Spinal cord (tissue), 10 donors: ENCODE data around the gene HTD2. TPM values are rescaled to one million over a fixed set of nuclear protein-coding genes. Genes with fewer than 3 reads are reported as not detected.

ENCODE experiments used
- DNase-seq, 6 donors: peaks; one replicate each; pipeline versions ENCODE4 v3.0.0 to v3.0.0-alpha.2; 2013 to 2015; ENCODE audit warnings: low spot score in 6 of 6, low read depth in 4 of 6
- H3K27ac ChIP-seq: one replicate; pipeline ENCODE4 v1.5.1; 2013; ENCODE audit warnings: low read depth, low read length, control low read depth
- H3K27me3 ChIP-seq: one replicate; pipeline ENCODE4 v1.6.1; 2013; ENCODE audit warnings: low read length; ENCODE audit not compliant: control insufficient read depth, insufficient read depth
- H3K36me3 ChIP-seq: one replicate; pipeline ENCODE4 v1.6.1; 2013; ENCODE audit warnings: low read length; ENCODE audit not compliant: control insufficient read depth, insufficient read depth
- H3K4me1 ChIP-seq: one replicate; pipeline ENCODE4 v1.6.1; 2013; ENCODE audit warnings: low read length; ENCODE audit not compliant: control insufficient read depth, insufficient read depth
- H3K4me3 ChIP-seq: one replicate; pipeline ENCODE4 v1.5.1; 2013; ENCODE audit warnings: low read depth, low read length, control low read depth
- H3K9me3 ChIP-seq: one replicate; pipeline ENCODE4 v1.6.1; 2013; ENCODE audit warnings: low read length; ENCODE audit not compliant: control insufficient read depth, insufficient read depth
- WGBS: methylation state at CpG from one replicate; pipeline ENCODE4 v1.1.5; 2013; ENCODE audit warnings: missing lambda C conversion rate; ENCODE audit not compliant: insufficient coverage; 5-methylcytosine and 5-hydroxymethylcytosine counted together
- polyA plus RNA-seq, 2 donors: library from polyadenylated mRNA; unstranded; fragments of 120-200 nt; gene quantifications; one replicate each; pipeline ENCODE4 v1.2.1, GENCODE V29; 2013; ENCODE audit not compliant: insufficient read length in 2 of 2
- total RNA-seq, 2 donors: library from RNA; depleted of rRNA in 1 of 2; stranded (reverse); fragments of 120-200 nt in 1 of 2; fragments of >200 nt in 1 of 2; gene quantifications; one replicate each; pipeline versions ENCODE4 v1.2.3 to v1.2.4, GENCODE V29; 2013 to 2014
- donor health status: healthy.

Gene HTD2
- total and polyA plus RNA-seq, 4 donors: 10.2 to 12.5 (median 12.1) TPM

DNA sequence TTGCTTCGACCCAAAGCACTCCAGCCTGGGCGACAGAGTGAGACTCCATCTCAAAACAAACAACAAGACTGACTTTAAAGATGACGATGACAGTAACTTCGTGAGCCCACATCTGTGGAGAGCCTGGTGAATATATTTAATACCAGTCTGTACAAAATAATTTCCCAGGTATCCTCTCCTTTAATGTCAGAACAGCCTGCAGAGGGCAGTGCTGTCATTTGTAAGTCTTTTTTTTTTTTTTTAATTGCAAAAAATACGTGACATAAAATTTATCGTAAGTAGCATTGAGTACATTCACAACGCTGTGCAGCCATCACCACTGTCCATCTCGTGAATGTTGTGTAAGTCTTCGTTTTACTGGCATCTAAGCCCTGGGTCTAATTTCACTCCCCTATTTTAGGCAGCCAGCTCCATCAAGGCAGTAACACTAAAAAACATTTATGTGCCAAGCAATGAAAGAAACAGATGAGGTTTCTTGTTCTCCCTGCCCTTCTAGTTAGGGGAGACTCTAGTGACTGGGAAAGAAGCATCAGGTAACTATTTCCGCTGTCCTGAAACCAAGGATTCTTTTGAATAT is 1.4 kb downstream of the HTD2 start:
- H3K9me3 ChIP-seq: no peaks in the 10 kb centered on the region
- peak overlapping the region; percentile 98 for H3K27ac ChIP-seq
- peaks cover 16% of the 10 kb centered on the region for H3K4me1 ChIP-seq
- H3K4me3 ChIP-seq: peak overlapping the region; percentile 96
- 67% methylated on average over 3 of the region's 10 CpGs for WGBS
- peaks cover 29% of the 10 kb centered on the region for H3K36me3 ChIP-seq
- DNase-seq: peak in 2 of 6 donors; percentile 48 to 59
- no peaks in the 10 kb centered on the region for H3K27me3 ChIP-seq

- no peak for DNase-seq
- no peaks in the 10 kb centered on the region for H3K9me3 ChIP-seq
- WGBS: 20% methylated on average over 1 of the region's 1 CpG
- H3K36me3 ChIP-seq: peaks cover 38% of the 10 kb centered on the region
- no peak overlapping the region for H3K4me3 ChIP-seq
- no peaks in the 10 kb centered on the region for H3K27me3 ChIP-seq
- H3K4me1 ChIP-seq: peaks cover 16% of the 10 kb centered on the region
- no peak overlapping the region for H3K27ac ChIP-seq
Observed at GRCh38 chr3:58308728-58309127, 2.4 kb downstream of the HTD2 start.

- H3K27ac ChIP-seq: no peak overlapping the region
- DNase-seq: no peak
- 100% methylated on average over 1 of the region's 2 CpGs for WGBS
- no peaks in the 10 kb centered on the region for H3K9me3 ChIP-seq
- H3K27me3 ChIP-seq: no peaks in the 10 kb centered on the region
- H3K4me3 ChIP-seq: no peak overlapping the region
- peaks cover 36% of the 10 kb centered on the region for H3K36me3 ChIP-seq
- no peaks in the 10 kb centered on the region for H3K4me1 ChIP-seq
Observed at GRCh38 chr3:58317811-58318210, 11.5 kb downstream of the HTD2 start.

DNA sequence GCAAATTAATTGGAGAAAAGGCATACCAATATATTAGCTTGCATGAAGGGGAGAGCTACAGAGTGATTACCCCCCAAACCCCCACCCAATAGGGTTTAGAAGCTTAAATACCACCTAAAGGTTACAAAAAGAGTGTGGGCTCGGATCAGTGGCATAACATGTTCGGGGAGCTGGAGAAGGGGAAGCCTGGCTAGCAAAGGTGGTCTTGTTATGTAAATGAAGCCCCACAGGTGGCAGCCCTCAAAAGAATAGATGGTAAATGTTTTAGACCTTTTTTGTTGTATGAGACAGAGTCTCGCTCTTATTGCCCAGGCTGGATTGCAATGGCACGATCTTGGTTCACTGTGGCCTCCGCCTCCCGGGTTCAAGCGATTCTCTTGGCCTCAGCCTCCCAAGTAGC is 15.5 kb downstream of the HTD2 start:
- H3K27me3 ChIP-seq: no peaks in the 10 kb centered on the region
- H3K4me1 ChIP-seq: no peaks in the 10 kb centered on the region
- no peak overlapping the region for H3K27ac ChIP-seq
- 63% methylated on average over 7 of the region's 7 CpGs for WGBS
- peaks cover 17% of the 10 kb centered on the region for H3K36me3 ChIP-seq
- no peak overlapping the region for H3K4me3 ChIP-seq
- H3K9me3 ChIP-seq: no peaks in the 10 kb centered on the region
- no peak for DNase-seq

GRCh38 chr3:58322793-58323192 is 16.5 kb downstream of the HTD2 start:
- no CpG with 5 or more reads among the region's 1 CpG for WGBS
- Histone ChIP-seq H3K4me1 (no peaks in the 10 kb centered on the region), H3K27me3 (no peaks in the 10 kb centered on the region), H3K27ac (no peak overlapping the region), H3K4me3 (no peak overlapping the region), H3K9me3 (no peaks in the 10 kb centered on the region), H3K36me3 (peaks cover 15% of the 10 kb centered on the region)
- no peak for DNase-seq

GRCh38 chr3:58323529-58324390 is 17.4 kb downstream of the HTD2 start:
- no CpG with 5 or more reads among the region's 3 CpGs for WGBS
- Histone ChIP-seq H3K36me3 (peaks cover 7% of the 10 kb centered on the region), H3K9me3 (no peaks in the 10 kb centered on the region), H3K27ac (no peak overlapping the region), H3K4me1 (no peaks in the 10 kb centered on the region), H3K4me3 (no peak overlapping the region), H3K27me3 (no peaks in the 10 kb centered on the region)
- DNase-seq: peak in 1 of 6 donors; percentile 49

DNA sequence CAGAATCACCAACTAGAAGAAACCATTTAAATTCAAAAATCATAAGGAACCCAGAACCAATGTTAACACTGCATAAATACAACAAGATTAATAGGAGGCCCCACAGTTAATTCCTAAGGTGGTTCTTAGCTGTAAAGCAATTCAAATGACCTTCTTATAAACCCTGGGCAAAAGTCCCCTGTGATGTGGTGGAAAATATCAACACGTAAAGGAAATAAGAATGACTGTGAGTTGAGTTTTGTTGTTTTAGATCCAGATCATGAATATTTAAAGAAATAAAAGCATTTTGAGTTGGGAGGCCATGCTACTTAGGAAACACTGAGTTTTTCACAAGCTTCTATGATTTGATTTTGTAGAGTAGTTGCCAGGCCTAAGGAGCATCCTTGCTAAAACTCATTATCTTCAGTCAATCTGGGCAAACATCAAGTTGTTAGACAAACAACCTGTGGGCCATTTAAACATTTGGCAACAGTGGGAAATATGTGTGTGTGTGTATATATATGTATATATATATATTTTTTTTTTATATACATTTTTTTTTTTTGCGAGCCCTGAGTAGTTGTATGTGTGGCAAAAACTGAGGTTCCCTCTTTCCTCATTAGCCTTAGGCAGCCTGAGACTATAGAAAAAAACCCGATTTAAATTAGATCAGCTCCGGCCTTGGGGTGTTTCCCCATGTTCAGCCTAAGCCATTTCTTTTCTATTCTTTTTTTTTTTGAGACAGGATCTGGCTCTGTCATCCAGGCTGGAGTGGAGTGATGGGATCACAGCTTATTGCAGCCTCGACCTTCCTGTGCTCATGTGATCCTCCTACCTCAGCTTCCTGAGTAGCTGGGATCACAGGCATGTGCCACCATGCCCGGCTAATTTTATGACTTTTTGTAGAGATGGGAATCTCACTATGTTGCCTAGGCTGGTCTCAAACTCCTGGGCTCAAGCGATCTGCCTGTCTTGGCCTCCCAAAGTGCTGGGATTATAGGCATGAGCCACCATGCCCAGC is 18.4 kb downstream of the HTD2 start:
- H3K4me3 ChIP-seq: no peak overlapping the region
- no peaks in the 10 kb centered on the region for H3K9me3 ChIP-seq
- DNase-seq: no peak
- 86% methylated on average over 4 of the region's 7 CpGs for WGBS
- H3K27me3 ChIP-seq: no peaks in the 10 kb centered on the region
- H3K4me1 ChIP-seq: no peaks in the 10 kb centered on the region
- no peak overlapping the region for H3K27ac ChIP-seq
- peaks cover 2% of the 10 kb centered on the region for H3K36me3 ChIP-seq

- H3K27ac ChIP-seq: no peak overlapping the region
Observed at GRCh38 chr3:58325525-58325992, 19.2 kb downstream of the HTD2 start.

GRCh38 chr3:58326267-58326900 is 20.1 kb downstream of the HTD2 start:
- WGBS: 76% methylated on average over 3 of the region's 8 CpGs
- Histone ChIP-seq H3K9me3 (no peaks in the 10 kb centered on the region), H3K4me1 (no peaks in the 10 kb centered on the region), H3K36me3 (peaks cover 2% of the 10 kb centered on the region), H3K4me3 (no peak overlapping the region), H3K27me3 (no peaks in the 10 kb centered on the region), H3K27ac (no peak overlapping the region)
- DNase-seq: no peak

More at GRCh38 chr3:58325525-58325992, 19.2 kb downstream of the HTD2 start:
- Histone ChIP-seq H3K27me3 (no peaks in the 10 kb centered on the region), H3K9me3 (no peaks in the 10 kb centered on the region), H3K4me1 (no peaks in the 10 kb centered on the region), H3K36me3 (peaks cover 2% of the 10 kb centered on the region), H3K4me3 (no peak overlapping the region)
- DNase-seq: no peak
- WGBS: no CpG with 5 or more reads among the region's 2 CpGs
